Measurements from ENCODE around the gene GALNT14.

The GALNT14 gene

DNA sequence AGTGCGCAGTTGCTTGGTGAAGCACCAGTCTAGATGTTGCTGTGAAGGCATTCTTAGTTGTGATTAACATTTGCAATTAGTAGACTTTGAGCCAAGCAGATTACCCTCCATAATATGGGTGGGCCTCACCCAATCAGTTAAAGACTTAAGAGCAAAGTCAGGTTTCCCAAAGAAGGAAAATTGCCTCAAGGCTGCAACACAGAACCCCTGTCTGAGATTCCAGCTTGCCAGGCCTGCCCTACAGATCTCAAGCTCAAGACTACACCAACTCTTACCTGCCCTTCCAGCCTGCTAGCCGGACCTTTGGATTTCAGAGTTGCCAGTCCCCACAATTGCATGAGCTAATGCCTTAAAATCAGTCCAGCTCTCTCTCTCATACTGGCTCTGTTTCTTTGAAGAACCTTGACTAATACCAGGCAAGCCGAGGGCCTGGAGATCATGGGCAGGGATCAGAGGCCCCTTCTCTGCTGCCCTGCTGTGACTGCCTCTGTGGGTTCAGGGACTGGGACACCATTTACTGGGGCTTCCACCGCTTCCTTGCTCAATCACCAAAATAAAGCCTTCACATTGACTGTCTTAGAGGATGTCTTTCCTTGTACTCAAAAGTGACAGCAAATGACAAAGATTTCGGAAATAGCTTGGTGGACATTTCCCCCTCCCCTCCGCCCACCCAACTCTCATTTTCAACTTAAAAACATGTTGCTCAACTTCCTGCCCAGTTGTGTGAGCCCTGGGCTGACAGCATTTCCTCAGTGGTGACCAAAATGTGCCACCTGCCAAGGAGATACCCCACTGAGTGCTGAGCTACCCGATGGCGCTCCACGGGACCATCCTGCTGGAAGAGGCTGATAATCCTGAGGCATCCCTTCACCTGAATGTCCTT, 86.7 kb downstream of the GALNT14 start:
- H3K56ac ChIP-seq (ENCODE audit: low read length): no peak overlapping the region
- DNase-seq: no peak

GRCh38 chr2:31049916-31050588, 88.2 kb downstream of the GALNT14 start:
- no peaks in the 10 kb centered on the region for H3K27me3 ChIP-seq (ENCODE audit: insufficient read depth, low read length, poor library complexity)
- no peak overlapping the region for H4K5ac ChIP-seq (ENCODE audit: low read length)
- H3K79me1 ChIP-seq (ENCODE audit: low read length): no peaks in the 10 kb centered on the region
- no peaks in the 10 kb centered on the region for H3K36me3 ChIP-seq (ENCODE audit: control insufficient read depth, insufficient read depth, low read length)
- DNase-seq: no peak
- no peak overlapping the region for H2BK5ac ChIP-seq (ENCODE audit: low read length)
- no peak overlapping the region for H3K18ac ChIP-seq (ENCODE audit: low read length)
- H3K79me2 ChIP-seq (ENCODE audit: control insufficient read depth, insufficient read depth, low read length): no peaks in the 10 kb centered on the region
- H3K56ac ChIP-seq (ENCODE audit: low read length): no peak overlapping the region
- H3K4me3 ChIP-seq (ENCODE audit: low read length): no peak overlapping the region
- no peak overlapping the region for H3K27ac ChIP-seq (ENCODE audit: low read depth, low read length)
- H3K4me1 ChIP-seq (ENCODE audit: control insufficient read depth, low read depth, low read length): no peaks in the 10 kb centered on the region
- WGBS (ENCODE audit: extremely low coverage, insufficient coverage, low lambda C conversion rate): no CpG with 5 or more reads among the region's 14 CpGs
- H2AK5ac ChIP-seq (ENCODE audit: low read length): no peak overlapping the region
- H4K8ac ChIP-seq (ENCODE audit: low read depth, low read length): no peak overlapping the region
- no peak overlapping the region for H3K23ac ChIP-seq (ENCODE audit: low read length)
- no peak overlapping the region for H3K4ac ChIP-seq (ENCODE audit: low read depth, low read length)
- no peak overlapping the region for H3K9ac ChIP-seq (ENCODE audit: low read length)
- H2BK120ac ChIP-seq (ENCODE audit: low read depth, low read length): no peak overlapping the region
- no peak overlapping the region for H3K4me2 ChIP-seq (ENCODE audit: low read length)
- no peak overlapping the region for H2BK15ac ChIP-seq (replicated peaks; ENCODE audit: low read depth)

More for the DNA sequence above, 86.7 kb downstream of the GALNT14 start:
- Histone ChIP-seq H2BK120ac (ENCODE audit: low read depth, low read length) (no peak overlapping the region), H2BK15ac (replicated peaks; ENCODE audit: low read depth) (no peak overlapping the region), H3K18ac (ENCODE audit: low read length) (no peak overlapping the region), H3K4me3 (ENCODE audit: low read length) (no peak overlapping the region), H3K23ac (ENCODE audit: low read length) (no peak overlapping the region), H3K9ac (ENCODE audit: low read length) (no peak overlapping the region), H3K36me3 (ENCODE audit: control insufficient read depth, insufficient read depth, low read length) (no peaks in the 10 kb centered on the region), H4K8ac (ENCODE audit: low read depth, low read length) (no peak overlapping the region), H2AK5ac (ENCODE audit: low read length) (no peak overlapping the region), H3K4me1 (ENCODE audit: control insufficient read depth, low read depth, low read length) (no peaks in the 10 kb centered on the region), H3K4me2 (ENCODE audit: low read length) (no peak overlapping the region), H4K5ac (ENCODE audit: low read length) (no peak overlapping the region), H3K79me2 (ENCODE audit: control insufficient read depth, insufficient read depth, low read length) (no peaks in the 10 kb centered on the region), H2BK5ac (ENCODE audit: low read length) (no peak overlapping the region), H3K4ac (ENCODE audit: low read depth, low read length) (no peak overlapping the region), H3K79me1 (ENCODE audit: low read length) (no peaks in the 10 kb centered on the region), H3K27me3 (ENCODE audit: insufficient read depth, low read length, poor library complexity) (no peaks in the 10 kb centered on the region), H3K27ac (ENCODE audit: low read depth, low read length) (no peak overlapping the region)
- no CpG with 5 or more reads among the region's 9 CpGs for WGBS (ENCODE audit: extremely low coverage, insufficient coverage, low lambda C conversion rate)

- Histone ChIP-seq H4K5ac (ENCODE audit: low read length) (no peak overlapping the region), H3K9ac (ENCODE audit: low read length) (no peak overlapping the region), H3K4me3 (ENCODE audit: low read length) (no peak overlapping the region), H3K23ac (ENCODE audit: low read length) (no peak overlapping the region), H3K18ac (ENCODE audit: low read length) (no peak overlapping the region), H3K27ac (ENCODE audit: low read depth, low read length) (no peak overlapping the region), H3K79me1 (ENCODE audit: low read length) (no peaks in the 10 kb centered on the region), H2BK120ac (ENCODE audit: low read depth, low read length) (no peak overlapping the region), H2AK5ac (ENCODE audit: low read length) (no peak overlapping the region), H3K56ac (ENCODE audit: low read length) (no peak overlapping the region), H2BK5ac (ENCODE audit: low read length) (no peak overlapping the region), H3K4me2 (ENCODE audit: low read length) (no peak overlapping the region), H2BK15ac (replicated peaks; ENCODE audit: low read depth) (no peak overlapping the region), H3K79me2 (ENCODE audit: control insufficient read depth, insufficient read depth, low read length) (no peaks in the 10 kb centered on the region), H3K27me3 (ENCODE audit: insufficient read depth, low read length, poor library complexity) (no peaks in the 10 kb centered on the region), H4K8ac (ENCODE audit: low read depth, low read length) (no peak overlapping the region), H3K4me1 (ENCODE audit: control insufficient read depth, low read depth, low read length) (no peaks in the 10 kb centered on the region), H3K36me3 (ENCODE audit: control insufficient read depth, insufficient read depth, low read length) (no peaks in the 10 kb centered on the region), H3K4ac (ENCODE audit: low read depth, low read length) (no peak overlapping the region)
- peak; percentile 4 for DNase-seq
- WGBS (ENCODE audit: extremely low coverage, insufficient coverage, low lambda C conversion rate): no CpG with 5 or more reads among the region's 3 CpGs
These were observed 89.0 kb downstream of the GALNT14 start for GRCh38 chr2:31049264-31049663.

DNA sequence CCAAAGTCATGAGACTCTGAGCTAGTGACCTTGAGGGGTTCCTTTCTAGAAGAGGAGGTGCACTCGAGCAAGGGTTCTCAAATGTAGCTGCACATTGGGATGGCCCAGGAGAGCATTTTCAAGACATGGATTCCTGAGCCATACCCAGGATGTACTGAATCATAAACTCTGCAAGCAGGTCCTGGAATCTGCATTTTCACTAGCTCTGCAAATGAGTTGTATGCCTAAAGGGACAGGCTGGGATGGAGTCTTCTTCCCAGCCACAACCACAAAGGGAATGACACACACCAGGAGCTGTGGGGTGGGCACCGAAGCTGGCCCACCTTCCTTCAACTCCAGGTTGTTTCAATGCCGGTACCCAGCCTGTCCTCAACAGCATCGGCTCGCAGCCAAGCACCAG, 90.6 kb downstream of the GALNT14 start:
- DNase-seq: no peak
- H3K4me3 ChIP-seq (ENCODE audit: low read length): no peak overlapping the region
- no peak overlapping the region for H4K5ac ChIP-seq (ENCODE audit: low read length)
- no peak overlapping the region for H2BK120ac ChIP-seq (ENCODE audit: low read depth, low read length)
- H3K18ac ChIP-seq (ENCODE audit: low read length): no peak overlapping the region
- no peak overlapping the region for H2BK15ac ChIP-seq (replicated peaks; ENCODE audit: low read depth)
- no peak overlapping the region for H2BK5ac ChIP-seq (ENCODE audit: low read length)
- H4K8ac ChIP-seq (ENCODE audit: low read depth, low read length): no peak overlapping the region
- H3K79me1 ChIP-seq (ENCODE audit: low read length): no peaks in the 10 kb centered on the region
- H2AK5ac ChIP-seq (ENCODE audit: low read length): no peak overlapping the region
- no CpG with 5 or more reads among the region's 5 CpGs for WGBS (ENCODE audit: extremely low coverage, insufficient coverage, low lambda C conversion rate)
- no peaks in the 10 kb centered on the region for H3K4me1 ChIP-seq (ENCODE audit: control insufficient read depth, low read depth, low read length)
- H3K23ac ChIP-seq (ENCODE audit: low read length): no peak overlapping the region
- no peaks in the 10 kb centered on the region for H3K79me2 ChIP-seq (ENCODE audit: control insufficient read depth, insufficient read depth, low read length)
- H3K27me3 ChIP-seq (ENCODE audit: insufficient read depth, low read length, poor library complexity): no peaks in the 10 kb centered on the region
- no peaks in the 10 kb centered on the region for H3K36me3 ChIP-seq (ENCODE audit: control insufficient read depth, insufficient read depth, low read length)
- H3K27ac ChIP-seq (ENCODE audit: low read depth, low read length): no peak overlapping the region
- H3K4me2 ChIP-seq (ENCODE audit: low read length): no peak overlapping the region
- no peak overlapping the region for H3K4ac ChIP-seq (ENCODE audit: low read depth, low read length)
- no peak overlapping the region for H3K9ac ChIP-seq (ENCODE audit: low read length)
- H3K56ac ChIP-seq (ENCODE audit: low read length): no peak overlapping the region

DNA sequence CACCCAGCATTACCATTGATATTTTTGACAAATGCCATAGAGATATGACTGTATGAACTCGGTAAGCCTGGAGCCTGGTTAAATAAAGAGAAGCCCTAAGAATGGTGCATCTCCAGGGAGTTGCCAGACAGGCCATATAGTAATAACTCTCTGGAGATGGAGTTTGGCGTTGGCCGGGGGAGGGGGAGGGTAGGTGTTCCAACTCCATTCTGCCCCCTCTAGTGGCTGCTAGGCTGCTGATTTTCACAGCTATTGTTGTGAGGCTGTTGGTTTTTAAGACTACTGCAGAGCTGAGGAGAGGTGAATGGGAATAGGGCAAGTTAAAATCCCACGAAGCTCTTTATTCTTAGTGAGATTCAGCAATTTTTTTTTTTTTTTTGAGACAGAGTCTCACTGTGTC, 99.9 kb downstream of the GALNT14 start:
- Histone ChIP-seq H3K56ac (ENCODE audit: low read length) (no peak overlapping the region), H2BK5ac (ENCODE audit: low read length) (no peak overlapping the region), H3K9ac (ENCODE audit: low read length) (no peak overlapping the region), H2BK120ac (ENCODE audit: low read depth, low read length) (no peak overlapping the region), H3K4me3 (ENCODE audit: low read length) (no peak overlapping the region), H3K27me3 (ENCODE audit: insufficient read depth, low read length, poor library complexity) (no peaks in the 10 kb centered on the region), H3K4ac (ENCODE audit: low read depth, low read length) (no peak overlapping the region), H2AK5ac (ENCODE audit: low read length) (no peak overlapping the region), H3K4me1 (ENCODE audit: control insufficient read depth, low read depth, low read length) (no peaks in the 10 kb centered on the region), H3K79me1 (ENCODE audit: low read length) (no peaks in the 10 kb centered on the region), H2BK15ac (replicated peaks; ENCODE audit: low read depth) (no peak overlapping the region), H4K5ac (ENCODE audit: low read length) (no peak overlapping the region), H3K79me2 (ENCODE audit: control insufficient read depth, insufficient read depth, low read length) (no peaks in the 10 kb centered on the region), H3K36me3 (ENCODE audit: control insufficient read depth, insufficient read depth, low read length) (no peaks in the 10 kb centered on the region), H4K8ac (ENCODE audit: low read depth, low read length) (no peak overlapping the region), H3K27ac (ENCODE audit: low read depth, low read length) (no peak overlapping the region), H3K18ac (ENCODE audit: low read length) (no peak overlapping the region), H3K23ac (ENCODE audit: low read length) (no peak overlapping the region), H3K4me2 (ENCODE audit: low read length) (no peak overlapping the region)
- WGBS (ENCODE audit: extremely low coverage, insufficient coverage, low lambda C conversion rate): no CpG with 5 or more reads among the region's 4 CpGs
- DNase-seq: peak; percentile 83

Data from mesendoderm (in vitro differentiated cells).